HFFc6 (cell line): ENCODE measurements around the gene TMEM119. TPM values are rescaled to one million over a fixed set of nuclear protein-coding genes. Genes with fewer than 3 reads are reported as not detected.

Experiments used
- DNase-seq: peaks from one replicate; pipeline ENCODE4 v3.0.0-alpha.2; 2018
- H3K27ac Mint-ChIP-seq: 2 replicates; pipeline ENCODE4 v1.8.0; 2020; ENCODE audit warnings: mild to moderate bottlenecking, mixed read lengths
- H3K27me3 Mint-ChIP-seq: 2 replicates; pipeline ENCODE4 v1.8.0; 2021; ENCODE audit warnings: mild to moderate bottlenecking, moderate library complexity, mixed read lengths; ENCODE audit not compliant: insufficient read depth
- H3K36me3 Mint-ChIP-seq: 2 replicates; pipeline ENCODE4 v1.8.0; 2021; ENCODE audit warnings: low read depth, mixed read lengths
- H3K4me1 Mint-ChIP-seq: 2 replicates; pipeline ENCODE4 v1.8.0; 2020; ENCODE audit warnings: low read depth, mixed read lengths
- H3K4me3 Mint-ChIP-seq: 2 replicates; pipeline ENCODE4 v1.8.0; 2020; ENCODE audit warnings: mild to moderate bottlenecking, moderate library complexity, mixed read lengths
- H3K9me3 Mint-ChIP-seq: 2 replicates; pipeline ENCODE4 v1.8.0; 2020; ENCODE audit warnings: mild to moderate bottlenecking, mixed read lengths
- total RNA-seq, 6 experiments: library from RNA; stranded (reverse); fragmentation: NEBNext Ultra II Directional; extraction: Animal tissue kit (Norgen Biotek cat#: 25700); gene quantifications; 2 replicates in 1 of 6; 3 replicates in 5 of 6; pipeline ENCODE4 v1.2.3, GENCODE V29; 2021
- TF ChIP-seq, protein P1 (sequence below): fragments of 200-600 bp; sonication (generic); IDR thresholded peaks from 2 replicates; pipeline ENCODE4 v1.5.0; 2021; ENCODE audit warnings: antibody characterized with exemption, mild to moderate bottlenecking

Gene TMEM119
- total RNA-seq, 6 experiments from 2014 or later: 11.9 to 22.2 (median 19.1) TPM

- peak overlapping the region; percentile 31; the same call in 1 of the 2 replicates for H3K27ac Mint-ChIP-seq
- TF ChIP-seq, protein P1, sequence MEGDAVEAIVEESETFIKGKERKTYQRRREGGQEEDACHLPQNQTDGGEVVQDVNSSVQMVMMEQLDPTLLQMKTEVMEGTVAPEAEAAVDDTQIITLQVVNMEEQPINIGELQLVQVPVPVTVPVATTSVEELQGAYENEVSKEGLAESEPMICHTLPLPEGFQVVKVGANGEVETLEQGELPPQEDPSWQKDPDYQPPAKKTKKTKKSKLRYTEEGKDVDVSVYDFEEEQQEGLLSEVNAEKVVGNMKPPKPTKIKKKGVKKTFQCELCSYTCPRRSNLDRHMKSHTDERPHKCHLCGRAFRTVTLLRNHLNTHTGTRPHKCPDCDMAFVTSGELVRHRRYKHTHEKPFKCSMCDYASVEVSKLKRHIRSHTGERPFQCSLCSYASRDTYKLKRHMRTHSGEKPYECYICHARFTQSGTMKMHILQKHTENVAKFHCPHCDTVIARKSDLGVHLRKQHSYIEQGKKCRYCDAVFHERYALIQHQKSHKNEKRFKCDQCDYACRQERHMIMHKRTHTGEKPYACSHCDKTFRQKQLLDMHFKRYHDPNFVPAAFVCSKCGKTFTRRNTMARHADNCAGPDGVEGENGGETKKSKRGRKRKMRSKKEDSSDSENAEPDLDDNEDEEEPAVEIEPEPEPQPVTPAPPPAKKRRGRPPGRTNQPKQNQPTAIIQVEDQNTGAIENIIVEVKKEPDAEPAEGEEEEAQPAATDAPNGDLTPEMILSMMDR: no peak
Measured at GRCh38 chr12:108623577-108623976, 25.7 kb upstream of the TMEM119 start.

GRCh38 chr12:108622921-108623514 is 25.1 kb upstream of the TMEM119 start:
- H3K36me3 Mint-ChIP-seq: peaks cover 10% of the 10 kb centered on the region; the same call in 1 of the 2 replicates
- peaks cover 1% of the 10 kb centered on the region for H3K27me3 Mint-ChIP-seq
- no peak for DNase-seq
- H3K4me1 Mint-ChIP-seq: peaks cover 14% of the 10 kb centered on the region
- H3K4me3 Mint-ChIP-seq: no peak overlapping the region
- TF ChIP-seq, protein P1: no peak
- H3K27ac Mint-ChIP-seq: no peak overlapping the region
- H3K9me3 Mint-ChIP-seq: no peaks in the 10 kb centered on the region

More at GRCh38 chr12:108623577-108623976, 25.7 kb upstream of the TMEM119 start:
- Mint-ChIP-seq H3K36me3 (peaks cover 10% of the 10 kb centered on the region; the same call in 1 of the 2 replicates), H3K27me3 (peaks cover 1% of the 10 kb centered on the region), H3K4me1 (peaks cover 14% of the 10 kb centered on the region), H3K4me3 (no peak overlapping the region), H3K9me3 (no peaks in the 10 kb centered on the region)
- no peak for DNase-seq

- no peaks in the 10 kb centered on the region for H3K9me3 Mint-ChIP-seq
- peaks cover 18% of the 10 kb centered on the region for H3K4me1 Mint-ChIP-seq
- peaks cover 1% of the 10 kb centered on the region for H3K27me3 Mint-ChIP-seq
- peak overlapping the region; percentile 87 for H3K27ac Mint-ChIP-seq
- no peak for DNase-seq
- H3K4me3 Mint-ChIP-seq: no peak overlapping the region
- H3K36me3 Mint-ChIP-seq: peaks cover 10% of the 10 kb centered on the region; the same call in 1 of the 2 replicates
- TF ChIP-seq, protein P1: no peak
Measured at GRCh38 chr12:108622421-108622820, 24.5 kb upstream of the TMEM119 start.

GRCh38 chr12:108621161-108621560 is 23.3 kb upstream of the TMEM119 start:
- Mint-ChIP-seq H3K27me3 (peaks cover 1% of the 10 kb centered on the region), H3K27ac (no peak overlapping the region), H3K36me3 (peaks cover 14% of the 10 kb centered on the region), H3K9me3 (peaks cover 4% of the 10 kb centered on the region; the same call in 1 of the 2 replicates), H3K4me3 (no peak overlapping the region), H3K4me1 (peaks cover 30% of the 10 kb centered on the region)
- TF ChIP-seq, protein P1: no peak
- DNase-seq: no peak

GRCh38 chr12:108620236-108620879 is 22.5 kb upstream of the TMEM119 start:
- Mint-ChIP-seq H3K27me3 (peaks cover 1% of the 10 kb centered on the region), H3K36me3 (peaks cover 16% of the 10 kb centered on the region), H3K4me3 (no peak overlapping the region), H3K27ac (no peak overlapping the region), H3K4me1 (peaks cover 30% of the 10 kb centered on the region), H3K9me3 (peaks cover 6% of the 10 kb centered on the region; the same call in 1 of the 2 replicates)
- no peak for DNase-seq
- TF ChIP-seq, protein P1: no peak
